Fibroblast of lung (primary cell): ENCODE results near the gene GJC2. TPM values are rescaled to one million over a fixed set of nuclear protein-coding genes. Genes with fewer than 3 reads are reported as not detected.

Experiments used
- DNase-seq, 2 donors: peaks; one replicate each; pipeline versions ENCODE4 v3.0.0 to v3.0.0-alpha.2; 2010; ENCODE audit warnings: low read depth in 2 of 2
- H2AFZ ChIP-seq: 2 replicates; pipeline ENCODE4 v1.5.1; 2012; ENCODE audit warnings: low read length, control low read depth, inconsistent platforms
- H3K27ac ChIP-seq: 2 replicates; pipeline ENCODE4 v1.5.1; 2011; ENCODE audit warnings: low read length, control low read depth; ENCODE audit not compliant: insufficient read depth
- H3K27me3 ChIP-seq: 2 replicates; pipeline ENCODE4 v1.5.1; 2011; ENCODE audit warnings: mild to moderate bottlenecking, low read length; ENCODE audit not compliant: control insufficient read depth, insufficient read depth
- H3K36me3 ChIP-seq: 2 replicates; pipeline ENCODE4 v1.5.1; 2011; ENCODE audit warnings: low read length; ENCODE audit not compliant: control insufficient read depth, insufficient read depth
- H3K4me1 ChIP-seq: 2 replicates; pipeline ENCODE4 v1.5.1; 2011; ENCODE audit warnings: low read length; ENCODE audit not compliant: control insufficient read depth, insufficient read depth; ENCODE audit errors: extremely low read depth
- H3K4me2 ChIP-seq: 2 replicates; pipeline ENCODE4 v1.5.1; 2011; ENCODE audit warnings: low read length, control low read depth; ENCODE audit not compliant: insufficient read depth; ENCODE audit errors: extremely low read depth
- H3K4me3 ChIP-seq, 4 experiments: fragments of 200-600 bp in 1 of 4; sonication (generic) in 1 of 4; replicated peaks in 1 of 4; 2 replicates each; pipeline ENCODE4 v1.5.1; 2011 to 2016; ENCODE audit warnings: low read length in 4 of 4, low read depth in 3 of 4, mild to moderate bottlenecking in 3 of 4, control low read depth in 2 of 4, inconsistent platforms in 1 of 4, mixed read lengths in 1 of 4; ENCODE audit not compliant: insufficient read depth in 1 of 4; ENCODE audit errors: control extremely low read depth in 1 of 4
- H3K79me2 ChIP-seq: 2 replicates; pipeline ENCODE4 v1.5.1; 2012; ENCODE audit warnings: mild to moderate bottlenecking, low read length, inconsistent platforms; ENCODE audit not compliant: control insufficient read depth, insufficient read depth
- H3K9ac ChIP-seq: 2 replicates; pipeline ENCODE4 v1.5.1; 2011; ENCODE audit warnings: mild to moderate bottlenecking, low read length, control low read depth; ENCODE audit not compliant: insufficient read depth
- H3K9me3 ChIP-seq: 2 replicates; pipeline ENCODE4 v1.5.1; 2012; ENCODE audit warnings: low read depth, low read length; ENCODE audit not compliant: control insufficient read depth, insufficient read depth
- H4K20me1 ChIP-seq: 2 replicates; pipeline ENCODE4 v1.5.1; 2011; ENCODE audit warnings: low read length; ENCODE audit not compliant: control insufficient read depth, insufficient read depth; ENCODE audit errors: extremely low read depth
- CTCF ChIP-seq, 2 donors: IDR thresholded peaks in 1 of 2; conservative IDR thresholded peaks in 1 of 2; 1 replicate in 1 of 2; 2 replicates in 1 of 2; pipeline ENCODE4 v1.5.1; 2011 to 2012; ENCODE audit warnings: low read length in 2 of 2, control low read depth in 1 of 2, inconsistent platforms in 1 of 2, low read depth in 1 of 2, mild to moderate bottlenecking in 1 of 2
- EZH2 ChIP-seq: IDR thresholded peaks from 2 replicates; pipeline ENCODE4 v1.5.1; 2012; ENCODE audit warnings: low read length, control low read depth, mild to moderate bottlenecking; ENCODE audit errors: missing control alignments
- polyA plus RNA-seq, 2 donors: library from polyadenylated mRNA; depleted of rRNA in 1 of 2; stranded (reverse) in 1 of 2; unstranded in 1 of 2; fragments of >200 nt; gene quantifications; 2 replicates each; pipeline ENCODE4 v1.2.1, GENCODE V29; 2011 to 2012; ENCODE audit warnings: missing spikeins in 1 of 2
- total RNA-seq: library from RNA; depleted of rRNA; stranded (reverse); fragments of >200 nt; gene quantifications from 2 replicates; pipeline ENCODE4 v1.2.1, GENCODE V29; 2014

The GJC2 gene
- total and polyA plus RNA-seq, 2 donors (not counting 1 experiment from before 2014, with no cell fraction given) = 1.4 to 13.4 TPM

- Histone ChIP-seq H3K36me3 (no peaks in the 10 kb centered on the region), H2AFZ (no peak overlapping the region), H3K27ac (no peak overlapping the region), H3K9me3 (no peaks in the 10 kb centered on the region), H3K27me3 (no peaks in the 10 kb centered on the region), H3K79me2 (no peaks in the 10 kb centered on the region), H3K4me1 (peaks cover 3% of the 10 kb centered on the region), H3K9ac (no peak overlapping the region), H3K4me3 (no peak overlapping the region), H4K20me1 (no peaks in the 10 kb centered on the region), H3K4me2 (no peak overlapping the region)
- TF ChIP-seq EZH2 = no peak
- TF ChIP-seq CTCF (conservative IDR thresholded peaks at IDR 0.05 in 1 of 2, IDR thresholded peaks at IDR 0.05 in 1 of 2; ENCODE audit: low read depth in 1 of 2, low read length in 2 of 2) = no peak
- no peak for DNase-seq
Observed at GRCh38 chr1:228163776-228164519, 14.2 kb downstream of the GJC2 start.

- no peaks in the 10 kb centered on the region for H3K79me2 ChIP-seq
- H3K4me3 ChIP-seq = peak overlapping the region; percentile 58 to 80 (median 66)
- peaks cover 3% of the 10 kb centered on the region for H3K4me1 ChIP-seq
- H3K27ac ChIP-seq = peak overlapping the region; percentile 91
- DNase-seq = no peak
- no peaks in the 10 kb centered on the region for H3K36me3 ChIP-seq
- TF ChIP-seq CTCF (conservative IDR thresholded peaks at IDR 0.05 in 1 of 2, IDR thresholded peaks at IDR 0.05 in 1 of 2; ENCODE audit: low read depth in 1 of 2, low read length in 2 of 2) (no peak), EZH2 (no peak)
- H2AFZ ChIP-seq = peak overlapping the region; percentile 72
- H3K9me3 ChIP-seq = no peaks in the 10 kb centered on the region
- H3K9ac ChIP-seq = peak overlapping the region; percentile 63
- H3K4me2 ChIP-seq = peak overlapping the region; percentile 96
- no peaks in the 10 kb centered on the region for H4K20me1 ChIP-seq
- H3K27me3 ChIP-seq = no peaks in the 10 kb centered on the region
Observed at GRCh38 chr1:228164561-228165371, 15.0 kb downstream of the GJC2 start.
